ENCODE results near the gene LRRC8E. TPM values are rescaled to one million over a fixed set of nuclear protein-coding genes. Genes with fewer than 3 reads are reported as not detected.
"Not testable (repeated sequence)": the region's sequence is repeated elsewhere in the genome, so short reads cannot be mapped to it uniquely, and the experiment has no call there.

Gene LRRC8E
- total RNA-seq, 1 donor from 2014 or later: 3.8 TPM

DNA sequence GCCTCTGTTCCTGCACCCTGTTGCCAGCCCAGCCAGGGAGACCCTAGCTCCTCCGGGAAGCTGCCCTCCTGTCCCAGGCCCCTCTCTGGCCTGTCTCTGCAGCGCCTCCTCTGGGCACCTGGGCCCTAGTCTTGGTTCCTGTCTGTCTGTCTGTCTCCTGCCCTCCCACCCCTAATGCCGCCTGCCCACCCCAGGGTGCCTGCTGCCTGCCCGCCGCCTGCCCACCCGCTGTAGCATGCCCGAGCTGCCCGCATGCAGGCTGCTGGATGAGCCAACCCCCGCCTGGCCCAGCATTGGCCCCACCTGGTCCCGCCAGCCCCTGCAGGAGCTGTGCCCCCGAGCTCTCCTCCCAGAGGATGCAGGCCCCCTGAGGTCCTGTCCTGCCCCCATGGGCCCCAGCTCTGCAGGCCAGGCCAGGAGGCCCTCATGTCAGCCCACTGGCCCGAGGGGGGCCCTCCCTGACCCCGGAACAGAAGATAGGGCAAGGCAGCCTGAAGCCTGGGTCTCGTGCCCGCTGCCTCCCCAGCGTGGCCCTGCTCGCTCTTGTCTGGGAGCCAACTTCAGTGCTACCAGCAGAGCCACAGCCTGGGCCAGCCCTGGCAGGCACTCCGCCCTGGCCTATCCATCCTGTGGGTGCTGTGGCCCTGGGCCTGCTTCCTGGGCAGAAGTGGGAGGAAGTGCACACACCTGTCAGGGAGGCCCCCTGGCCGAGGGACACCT, 20.6 kb downstream of the LRRC8E start:
- DNase-seq: no peak

DNA sequence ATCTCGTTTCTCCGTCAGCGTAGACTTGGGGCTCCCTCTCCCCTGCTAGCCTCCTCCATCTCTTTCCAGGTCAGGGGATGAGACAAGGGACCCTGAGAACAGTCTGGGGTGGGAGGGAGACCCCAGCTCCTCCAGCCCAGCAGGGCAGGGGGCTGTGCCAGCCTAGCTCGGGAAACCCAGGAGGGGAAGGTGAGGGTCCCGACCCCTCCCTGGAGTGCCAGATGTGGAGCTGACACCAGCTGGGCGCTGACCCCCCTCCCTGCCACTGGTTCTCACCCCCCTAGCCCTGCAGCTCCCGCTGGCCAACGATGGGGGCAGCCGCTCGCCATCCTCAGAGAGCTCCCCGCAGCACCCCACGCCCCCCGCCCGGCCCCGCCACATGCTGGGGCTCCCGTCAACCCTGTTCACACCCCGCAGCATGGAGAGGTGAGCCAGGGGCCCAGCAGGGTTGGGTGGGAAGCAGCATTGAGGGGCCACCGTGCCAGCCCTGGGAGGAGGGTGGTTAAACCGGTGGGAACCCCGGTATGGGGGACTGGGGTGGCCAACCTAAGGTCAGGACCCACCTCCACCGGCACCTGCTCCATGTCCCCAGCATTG, 21.3 kb downstream of the LRRC8E start:
- no peak for DNase-seq

DNA sequence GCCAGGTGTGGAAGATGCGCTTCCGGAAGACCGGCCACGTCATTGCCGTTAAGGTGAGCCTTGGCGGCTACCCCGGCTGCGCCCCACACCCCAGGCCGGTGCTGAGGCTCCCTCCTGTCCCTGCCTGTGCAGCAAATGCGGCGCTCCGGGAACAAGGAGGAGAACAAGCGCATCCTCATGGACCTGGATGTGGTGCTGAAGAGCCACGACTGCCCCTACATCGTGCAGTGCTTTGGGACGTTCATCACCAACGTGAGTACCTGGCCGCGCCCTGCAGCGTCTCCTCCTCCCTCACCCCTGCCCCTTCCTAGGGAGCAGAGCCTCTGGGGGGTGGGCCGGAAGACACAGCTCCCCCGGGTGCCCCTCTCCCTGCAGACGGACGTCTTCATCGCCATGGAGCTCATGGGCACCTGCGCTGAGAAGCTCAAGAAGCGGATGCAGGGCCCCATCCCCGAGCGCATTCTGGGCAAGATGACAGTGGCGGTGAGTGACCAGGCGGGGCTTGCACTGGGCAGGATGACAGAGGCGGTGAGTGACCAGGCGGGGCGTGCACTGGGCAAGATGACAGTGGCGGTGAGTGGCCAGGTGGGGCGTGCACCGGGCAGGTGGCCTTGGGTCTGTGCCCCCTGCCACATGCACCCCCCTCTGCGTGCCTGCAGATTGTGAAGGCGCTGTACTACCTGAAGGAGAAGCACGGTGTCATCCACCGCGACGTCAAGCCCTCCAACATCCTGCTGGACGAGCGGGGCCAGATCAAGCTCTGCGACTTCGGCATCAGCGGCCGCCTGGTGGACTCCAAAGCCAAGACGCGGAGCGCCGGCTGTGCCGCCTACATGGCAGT, 22.2 kb downstream of the LRRC8E start:
- DNase-seq: no peak

DNA sequence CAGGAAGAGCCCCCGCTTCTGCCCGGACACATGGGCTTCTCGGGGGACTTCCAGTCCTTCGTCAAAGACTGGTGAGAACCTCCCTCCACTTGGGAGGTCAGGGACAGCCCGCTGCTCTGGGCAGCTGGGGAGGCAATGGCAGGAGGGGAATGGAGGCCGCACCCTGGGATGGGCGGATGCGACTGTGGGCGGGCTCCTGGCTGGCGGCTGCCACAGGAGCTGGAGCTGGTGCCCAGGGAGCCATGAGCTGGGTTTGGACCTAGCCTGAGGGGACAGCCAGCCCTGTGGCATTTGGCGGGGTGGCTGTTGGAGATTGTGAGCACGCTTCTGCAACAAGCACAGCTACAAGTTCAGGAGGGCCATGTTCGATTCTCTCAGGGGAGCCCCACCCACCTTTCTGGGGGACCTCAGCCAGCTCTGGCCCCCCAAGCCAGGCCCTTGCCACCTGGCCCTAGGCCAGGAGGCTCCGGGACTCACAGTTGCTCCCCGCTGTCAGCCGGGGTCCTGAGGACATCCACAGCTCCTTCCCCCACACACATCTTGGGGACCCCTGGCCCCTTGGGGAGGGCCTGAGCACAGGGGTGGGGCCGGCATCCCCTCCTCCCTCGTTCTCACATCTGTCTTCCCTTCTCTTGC, 23.3 kb downstream of the LRRC8E start:
- no peak for DNase-seq

DNA sequence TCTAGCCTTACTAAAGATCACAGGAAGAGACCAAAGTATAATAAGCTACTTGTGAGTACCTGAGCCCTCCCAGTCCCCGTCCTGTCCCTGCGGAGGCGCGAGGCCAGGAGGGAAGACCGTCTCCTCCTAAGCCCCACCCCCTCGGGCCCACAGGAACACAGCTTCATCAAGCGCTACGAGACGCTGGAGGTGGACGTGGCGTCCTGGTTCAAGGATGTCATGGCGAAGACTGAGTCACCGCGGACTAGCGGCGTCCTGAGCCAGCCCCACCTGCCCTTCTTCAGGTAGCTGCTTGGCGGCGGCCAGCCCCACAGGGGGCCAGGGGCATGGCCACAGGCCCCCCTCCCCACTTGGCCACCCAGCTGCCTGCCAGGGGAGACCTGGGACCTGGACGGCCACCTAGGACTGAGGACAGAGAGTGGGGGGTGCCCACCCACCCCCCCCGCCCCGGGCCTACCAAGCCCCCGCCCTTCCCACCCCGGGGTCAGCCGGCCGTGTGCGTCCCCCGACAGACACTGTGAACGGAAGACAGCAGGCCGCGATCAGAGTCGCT, 23.9 kb downstream of the LRRC8E start:
- no peak for DNase-seq

DNA sequence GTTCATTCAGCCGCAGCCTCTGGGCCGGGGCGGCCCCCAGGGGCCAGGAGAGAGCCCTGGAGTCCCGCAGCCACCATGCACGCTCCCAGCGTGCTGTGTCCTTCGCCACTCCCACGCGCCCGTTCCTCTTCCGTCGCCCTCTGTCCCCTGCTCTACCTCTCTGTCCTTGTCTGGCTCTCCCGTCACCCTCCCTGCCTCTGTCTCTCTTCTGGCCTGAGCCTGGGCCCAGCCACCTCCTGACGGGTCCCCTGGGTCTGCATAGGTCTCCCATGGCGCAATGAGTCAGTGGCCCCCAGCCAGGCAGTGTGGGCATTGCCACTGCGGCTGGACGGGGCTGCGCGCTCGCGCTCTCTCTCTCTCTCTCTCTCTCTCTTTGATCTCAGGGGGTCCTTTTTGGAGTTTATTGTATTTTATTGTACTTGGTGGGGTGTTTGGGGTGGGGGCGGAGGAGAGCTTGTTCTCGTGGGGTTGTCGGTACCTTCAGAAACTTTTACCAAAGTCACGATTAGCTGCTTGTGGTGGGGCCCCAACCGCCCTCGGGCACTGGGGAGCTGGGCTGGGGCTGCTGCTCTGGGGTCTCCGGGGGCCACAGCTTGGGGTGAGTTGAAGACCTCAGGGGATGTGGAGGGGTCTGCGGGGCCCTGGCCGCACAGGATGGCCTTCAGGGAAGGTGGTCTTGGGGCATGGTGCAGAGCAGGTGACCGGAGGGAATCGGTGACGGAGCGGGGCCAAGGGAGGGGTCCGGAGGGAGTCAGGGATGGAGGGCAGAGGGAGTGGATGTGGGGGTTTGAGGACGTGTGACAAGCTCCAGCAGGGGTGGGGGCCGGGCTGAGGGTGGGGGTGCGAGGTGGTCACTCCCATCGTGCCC, 24.6 kb downstream of the LRRC8E start:
- no peak for DNase-seq

DNA sequence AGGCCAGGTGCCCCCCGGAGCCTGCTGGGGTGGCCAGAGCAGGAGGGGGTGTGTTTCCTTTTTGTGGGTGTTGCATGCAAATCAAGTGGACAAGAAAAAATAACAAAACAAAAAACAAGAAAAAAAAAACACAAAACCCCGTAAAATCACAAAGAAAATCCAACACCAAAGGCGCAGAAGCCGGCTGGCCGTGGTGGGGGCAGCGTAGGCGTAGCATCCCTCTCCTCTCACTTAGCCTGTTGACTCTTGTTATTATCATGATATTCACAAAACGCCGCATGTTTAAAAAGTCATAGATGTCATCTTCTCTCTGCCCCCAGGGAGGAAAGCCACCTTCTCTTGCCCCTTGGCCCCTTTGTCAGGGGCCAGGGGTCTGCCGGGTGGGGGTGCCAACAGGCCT, 25.3 kb downstream of the LRRC8E start:
- no peak for DNase-seq

DNA sequence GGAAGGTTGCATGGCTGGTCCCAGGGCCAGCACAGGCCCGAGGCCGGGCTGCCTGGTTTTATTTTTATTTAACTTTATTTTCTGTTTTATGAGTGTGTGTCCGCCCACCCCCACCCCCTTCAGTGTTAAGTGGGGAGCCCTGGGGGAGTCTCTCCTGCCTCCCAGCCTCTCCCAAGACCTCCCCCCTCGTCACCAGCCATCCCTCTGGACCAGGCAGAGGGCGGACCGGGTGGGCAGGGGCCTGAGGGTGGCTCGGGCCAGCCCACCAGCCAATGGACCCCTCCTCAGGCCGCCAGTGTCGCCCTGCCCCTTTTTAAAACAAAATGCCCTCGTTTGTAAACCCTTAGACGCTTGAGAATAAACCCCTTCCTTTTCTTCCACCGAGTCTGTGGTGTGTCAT, 25.8 kb downstream of the LRRC8E start:
- DNase-seq: no peak

DNA sequence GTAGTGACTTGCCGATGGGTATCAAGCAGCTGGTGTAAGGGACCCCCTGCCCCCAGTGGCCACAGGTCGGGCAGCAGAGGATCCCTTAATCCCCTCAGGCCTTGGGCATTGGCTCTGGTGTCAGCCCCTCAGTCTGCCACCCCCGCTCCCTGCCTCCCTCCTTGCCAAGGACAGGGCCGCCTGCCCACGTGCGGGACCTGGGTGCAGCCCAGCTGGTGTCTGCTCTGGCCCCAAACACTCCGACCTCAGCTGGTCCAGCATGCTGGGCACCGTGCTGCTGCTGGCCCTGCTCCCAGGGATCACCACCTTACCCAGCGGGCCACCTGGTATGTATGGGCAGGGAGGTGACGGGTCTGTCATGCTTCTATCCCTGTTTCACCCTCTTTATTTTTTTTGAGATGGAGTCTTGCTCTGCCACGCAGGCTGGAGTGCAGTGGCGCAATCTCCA, 26.3 kb downstream of the LRRC8E start, which contains the start of gene TGFBR3L:
Gene TGFBR3L (plus strand): TSS at position 233 of the 448 bp plus-strand sequence.
- DNase-seq: no peak

DNA sequence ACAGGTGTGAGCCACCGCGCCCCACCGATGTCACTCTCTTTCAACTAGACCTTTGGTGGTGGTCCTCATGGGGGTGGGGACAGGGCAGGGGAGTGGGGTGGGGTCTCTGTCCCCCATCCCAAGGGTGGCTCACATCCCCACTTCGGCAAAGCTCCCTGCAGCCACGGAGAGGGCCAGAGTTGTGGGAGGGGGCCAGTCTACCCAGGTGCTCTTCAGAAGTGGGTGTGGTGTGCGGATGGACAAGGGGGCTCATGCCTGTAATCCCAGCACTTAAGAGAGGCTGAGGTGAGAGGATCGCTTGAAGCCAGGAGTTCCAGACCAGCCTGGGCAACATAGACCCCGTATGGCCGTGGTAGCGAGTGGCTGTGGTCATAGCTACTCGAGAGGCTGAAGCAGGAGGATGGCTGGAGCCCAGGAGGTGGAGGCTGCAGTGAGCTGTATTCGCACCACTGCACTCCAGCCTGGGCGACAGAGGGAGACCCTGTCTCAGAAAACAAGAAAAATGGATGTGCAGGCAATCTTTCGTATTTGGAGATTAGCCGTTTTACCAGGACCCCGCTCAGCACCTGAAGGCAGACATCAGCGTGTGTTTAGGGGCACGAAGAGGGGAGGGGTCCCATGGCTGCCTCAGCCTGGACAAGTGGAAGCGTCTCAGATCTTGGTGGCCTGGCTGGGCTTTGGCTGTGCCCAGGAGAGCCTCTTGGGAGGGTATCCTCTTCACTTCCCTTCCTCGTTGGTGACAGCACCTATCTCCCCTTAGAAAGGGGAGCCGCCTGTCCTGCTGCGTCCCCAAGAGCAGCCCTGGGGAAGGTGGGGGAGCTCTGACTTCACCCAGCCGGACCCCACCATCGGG, 27.2 kb downstream of the LRRC8E start:
- no peak for DNase-seq

DNA sequence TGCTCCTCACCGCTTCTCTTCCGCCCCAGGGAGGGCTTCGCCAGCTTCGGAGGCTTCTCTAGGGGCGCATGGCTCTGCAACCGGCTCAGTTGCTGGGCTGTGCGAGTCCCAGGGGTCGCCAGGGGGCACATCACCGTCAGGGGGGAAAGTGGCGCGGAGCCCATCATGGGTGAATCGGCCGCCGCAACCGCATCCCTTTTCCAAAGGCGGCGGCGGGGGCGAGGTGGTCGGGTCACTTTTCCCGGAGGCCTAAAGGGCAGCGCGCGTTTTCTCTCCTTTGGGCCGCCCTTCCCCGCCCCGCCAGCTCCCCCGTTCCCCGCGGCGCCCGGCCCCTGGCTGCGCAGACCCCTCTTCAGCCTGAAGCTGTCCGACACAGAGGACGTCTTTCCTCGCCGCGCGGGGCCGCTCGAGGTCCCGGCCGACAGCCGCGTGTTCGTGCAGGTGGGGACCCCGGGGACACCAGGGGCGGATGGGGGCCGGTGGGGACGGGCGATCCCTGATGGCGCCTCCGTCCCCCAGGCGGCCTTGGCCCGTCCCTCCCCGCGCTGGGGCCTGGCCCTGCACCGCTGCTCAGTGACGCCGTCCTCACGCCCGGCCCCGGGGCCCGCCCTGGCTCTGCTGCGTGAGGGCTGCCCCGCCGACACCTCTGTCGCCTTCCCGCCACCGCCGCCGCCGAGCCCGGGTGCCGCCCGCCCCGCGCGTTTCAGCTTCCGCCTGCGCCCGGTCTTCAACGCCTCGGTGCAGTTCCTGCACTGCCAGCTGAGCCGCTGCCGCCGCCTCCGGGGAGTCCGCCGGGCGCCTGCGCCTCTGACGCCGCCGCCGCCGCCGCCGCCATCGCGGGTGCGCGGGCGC, 28.0 kb downstream of the LRRC8E start:
- no peak for DNase-seq

DNA sequence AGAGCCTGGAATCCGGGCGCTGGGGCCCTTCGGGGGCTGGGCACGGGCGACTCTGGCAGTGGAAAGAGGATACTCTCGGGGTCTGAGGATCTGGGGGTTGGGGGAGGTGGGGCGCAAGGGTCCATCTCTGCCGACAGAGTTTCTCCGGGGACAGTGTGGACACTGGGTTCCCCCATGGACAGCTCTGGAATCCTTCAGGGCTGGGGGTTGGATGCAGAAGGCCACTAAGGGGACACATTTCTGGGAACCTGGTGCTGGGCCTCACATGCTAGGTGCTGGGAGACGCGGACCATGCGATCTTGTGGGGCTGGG, 28.6 kb downstream of the LRRC8E start:
- no peak for DNase-seq

DNA sequence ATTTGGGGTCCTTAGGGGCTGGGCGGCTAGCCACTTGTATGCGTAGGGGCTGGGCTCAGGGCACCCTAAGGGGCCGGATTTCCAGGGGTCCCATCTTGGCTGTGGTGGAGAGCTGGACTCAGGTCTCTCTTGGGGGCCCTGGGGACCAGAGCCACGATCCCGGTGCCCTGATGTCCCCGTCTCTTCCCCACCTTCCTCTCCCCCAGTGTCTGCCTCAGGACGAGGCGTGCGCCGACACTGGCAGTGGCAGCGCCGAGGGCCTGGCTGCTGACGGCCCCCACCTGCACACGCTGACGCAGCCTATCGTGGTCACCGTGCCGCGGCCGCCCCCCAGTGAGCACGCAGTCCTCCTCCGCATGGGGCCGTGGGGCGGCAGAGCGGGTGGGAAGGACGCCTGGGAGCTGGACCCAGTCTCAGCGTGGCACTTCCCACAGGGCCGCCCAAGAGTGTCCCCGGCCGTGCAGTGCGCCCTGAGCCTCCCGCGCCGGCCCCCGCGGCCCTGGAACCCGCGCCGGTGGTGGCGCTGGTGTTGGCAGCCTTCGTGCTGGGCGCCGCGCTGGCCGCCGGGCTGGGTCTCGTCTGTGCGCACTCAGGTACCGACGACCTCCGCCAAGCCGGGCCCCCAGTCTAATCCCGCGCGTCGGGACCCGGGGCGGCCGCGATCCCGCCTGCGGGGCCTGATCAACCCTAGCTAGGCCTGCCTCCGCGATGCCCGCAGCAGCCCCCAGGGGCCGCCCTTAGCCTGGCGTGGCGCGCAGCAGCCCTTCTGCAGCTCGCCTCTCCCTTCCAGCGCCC, 29.2 kb downstream of the LRRC8E start:
- DNase-seq: peak; percentile 59

DNA sequence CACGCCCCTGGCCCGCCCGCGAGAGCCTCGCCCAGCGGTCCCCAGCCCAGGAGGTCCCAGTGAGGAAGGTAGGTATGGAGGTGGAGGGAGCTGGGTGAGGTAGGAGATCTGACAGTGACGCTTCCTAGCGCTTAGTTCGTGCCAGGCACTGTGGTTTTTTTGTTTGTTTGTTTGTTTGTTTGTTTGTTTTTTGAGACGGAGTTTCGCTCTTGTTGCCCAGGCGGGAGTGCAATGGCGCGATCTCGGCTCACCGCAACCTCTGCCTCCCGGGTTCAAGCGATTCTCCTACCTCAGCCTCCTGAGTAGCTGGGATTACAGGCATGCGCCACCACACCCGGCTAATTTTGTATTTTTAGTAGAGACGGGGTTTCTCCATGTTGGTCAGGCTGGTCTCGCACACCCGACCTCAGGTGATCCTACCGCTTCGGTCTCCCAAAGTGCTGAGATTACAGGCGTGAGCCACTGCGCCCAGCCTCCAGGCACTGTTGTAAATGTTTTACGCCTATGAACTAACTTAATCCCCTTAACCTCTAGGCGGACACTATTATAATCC, 29.8 kb downstream of the LRRC8E start:
- not testable (repeated sequence) for DNase-seq

DNA sequence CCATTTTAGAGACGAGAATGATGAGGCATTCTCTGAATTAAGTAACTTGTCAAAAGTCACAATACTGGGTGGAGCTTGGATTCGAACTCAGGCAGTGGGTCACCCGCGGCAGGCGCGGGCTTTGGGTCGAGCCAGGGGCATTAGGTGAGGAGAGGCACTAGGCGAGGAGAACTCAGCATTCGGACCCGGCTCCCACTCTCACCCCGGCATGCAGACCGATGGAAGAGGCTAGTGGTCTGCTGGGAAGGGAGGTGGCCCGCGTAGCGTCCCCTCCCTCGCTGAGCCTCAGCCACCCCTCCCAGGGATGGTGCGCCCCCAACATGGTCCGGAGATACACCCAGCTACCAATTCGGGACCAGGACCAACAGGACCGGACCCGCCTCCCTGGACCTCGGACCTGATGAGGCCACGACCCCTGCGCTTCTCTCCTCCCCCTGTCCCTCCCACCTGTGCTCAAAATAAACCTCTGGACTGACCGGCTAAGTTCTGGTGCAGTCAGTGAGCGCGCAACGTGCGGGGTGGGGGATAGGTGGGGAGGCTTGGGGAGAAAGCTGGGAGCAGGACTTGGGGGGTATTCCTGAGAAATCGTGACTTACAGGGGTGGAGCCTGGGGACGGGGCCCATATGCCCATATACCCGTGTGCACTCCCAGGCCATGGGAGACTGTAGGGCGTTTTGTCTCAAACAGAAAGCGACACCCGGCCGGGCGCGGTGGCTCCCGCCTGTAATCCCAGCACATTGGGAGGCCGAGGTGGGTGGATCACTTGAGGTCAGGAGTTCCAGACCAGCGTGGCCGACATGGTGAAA, 30.5 kb downstream of the LRRC8E start:
- DNase-seq: no peak

DNA sequence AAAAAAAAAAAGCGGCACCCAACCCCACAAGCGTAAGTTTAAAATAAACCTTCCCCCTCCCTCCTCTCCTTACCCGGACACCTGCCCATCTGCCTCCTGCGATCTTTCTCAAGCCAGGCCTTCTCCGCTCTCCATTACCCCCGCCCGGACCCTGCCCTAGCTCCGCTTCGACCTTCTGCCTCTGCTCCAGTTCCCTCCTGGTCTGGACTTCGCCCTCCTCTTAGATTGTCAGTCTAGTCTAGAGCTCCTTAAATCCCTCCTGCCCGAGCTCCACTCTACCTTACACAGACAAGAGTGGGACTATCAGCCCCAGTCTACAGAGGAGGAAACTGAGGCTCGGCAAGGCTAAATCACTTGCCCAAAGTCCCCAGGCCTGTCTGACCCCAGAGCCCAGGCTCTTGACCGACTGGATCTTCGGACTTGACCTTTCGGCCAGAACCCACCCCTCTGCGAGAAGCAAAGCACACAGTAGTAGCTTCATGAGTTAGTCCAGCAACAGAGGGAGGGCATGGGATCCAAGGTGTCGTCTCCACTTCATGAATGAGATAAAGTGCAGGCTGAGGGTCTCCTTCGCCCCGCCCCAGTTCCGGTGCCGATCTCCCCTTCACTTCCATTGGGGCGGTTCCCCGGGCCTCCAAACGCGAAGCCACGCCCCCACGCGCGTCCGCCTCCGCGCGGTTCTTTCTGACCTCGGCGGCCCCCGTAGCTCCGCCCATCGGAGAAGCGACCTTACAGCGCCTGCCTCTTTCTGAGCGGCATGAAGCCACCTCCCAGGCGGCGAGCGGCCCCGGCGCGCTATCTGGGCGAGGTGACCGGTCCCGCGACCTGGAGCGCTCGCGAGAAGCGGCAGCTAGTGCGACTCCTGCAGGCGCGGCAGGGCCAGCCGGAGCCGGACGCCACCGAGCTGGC, 31.6 kb downstream of the LRRC8E start, which contains the start of gene SNAPC2:
Gene SNAPC2 (plus strand): TSS at position 729 of the 909 bp plus-strand sequence. CDS start 29 bp downstream, at position 758.
- DNase-seq: peak; percentile 97

Data from tongue (tissue), 2 donors.